ENCODE data around the gene FAM210A.
"Not testable (repeated sequence)": the region's sequence is repeated elsewhere in the genome, so short reads cannot be mapped to it uniquely, and the experiment has no call there.

The FAM210A gene

DNA sequence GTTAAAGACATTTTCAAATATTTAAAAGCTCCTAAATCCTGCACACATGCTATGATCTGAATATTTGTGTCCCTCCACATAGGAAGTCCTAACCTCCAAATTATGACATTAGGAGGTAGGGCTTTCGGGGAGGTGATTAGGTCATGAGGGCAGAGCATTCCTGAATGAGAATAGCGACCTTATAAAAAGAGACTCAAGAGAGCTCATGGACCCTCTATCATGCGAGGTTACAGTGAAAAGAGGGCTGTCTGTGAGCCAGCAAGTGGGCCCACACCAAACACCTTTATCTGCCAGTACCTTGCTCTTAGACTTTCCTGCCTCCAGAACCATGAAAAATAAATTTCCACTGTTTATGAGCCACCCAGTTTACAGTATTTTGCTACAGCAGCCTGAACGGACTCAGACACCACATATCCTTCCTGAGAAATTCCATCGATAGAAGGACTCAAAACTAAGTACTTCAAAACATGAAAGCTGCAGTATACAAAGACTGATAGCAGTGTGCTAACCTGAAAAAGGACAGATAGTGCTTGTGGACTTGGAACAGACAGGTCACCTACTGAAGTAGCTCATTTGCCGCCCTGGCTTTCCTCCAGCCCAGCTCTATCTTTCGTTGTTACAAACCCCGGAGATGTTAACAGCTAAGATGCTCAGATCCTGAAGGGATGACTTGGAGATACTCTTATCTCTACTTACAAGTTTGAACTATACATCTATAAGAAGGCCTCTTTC, 13.8 kb downstream of the FAM210A start:
- TF ChIP-seq, protein P1, sequence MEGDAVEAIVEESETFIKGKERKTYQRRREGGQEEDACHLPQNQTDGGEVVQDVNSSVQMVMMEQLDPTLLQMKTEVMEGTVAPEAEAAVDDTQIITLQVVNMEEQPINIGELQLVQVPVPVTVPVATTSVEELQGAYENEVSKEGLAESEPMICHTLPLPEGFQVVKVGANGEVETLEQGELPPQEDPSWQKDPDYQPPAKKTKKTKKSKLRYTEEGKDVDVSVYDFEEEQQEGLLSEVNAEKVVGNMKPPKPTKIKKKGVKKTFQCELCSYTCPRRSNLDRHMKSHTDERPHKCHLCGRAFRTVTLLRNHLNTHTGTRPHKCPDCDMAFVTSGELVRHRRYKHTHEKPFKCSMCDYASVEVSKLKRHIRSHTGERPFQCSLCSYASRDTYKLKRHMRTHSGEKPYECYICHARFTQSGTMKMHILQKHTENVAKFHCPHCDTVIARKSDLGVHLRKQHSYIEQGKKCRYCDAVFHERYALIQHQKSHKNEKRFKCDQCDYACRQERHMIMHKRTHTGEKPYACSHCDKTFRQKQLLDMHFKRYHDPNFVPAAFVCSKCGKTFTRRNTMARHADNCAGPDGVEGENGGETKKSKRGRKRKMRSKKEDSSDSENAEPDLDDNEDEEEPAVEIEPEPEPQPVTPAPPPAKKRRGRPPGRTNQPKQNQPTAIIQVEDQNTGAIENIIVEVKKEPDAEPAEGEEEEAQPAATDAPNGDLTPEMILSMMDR (conservative IDR thresholded peaks at IDR 0.05; ENCODE audit: control insufficient read depth, insufficient read depth, low read depth, low read length) = no peak
- no peak overlapping the region for H3K4me3 ChIP-seq (ENCODE audit: control insufficient read depth, low read depth, low read length)
- no peak for DNase-seq (ENCODE audit: low read depth)

DNA sequence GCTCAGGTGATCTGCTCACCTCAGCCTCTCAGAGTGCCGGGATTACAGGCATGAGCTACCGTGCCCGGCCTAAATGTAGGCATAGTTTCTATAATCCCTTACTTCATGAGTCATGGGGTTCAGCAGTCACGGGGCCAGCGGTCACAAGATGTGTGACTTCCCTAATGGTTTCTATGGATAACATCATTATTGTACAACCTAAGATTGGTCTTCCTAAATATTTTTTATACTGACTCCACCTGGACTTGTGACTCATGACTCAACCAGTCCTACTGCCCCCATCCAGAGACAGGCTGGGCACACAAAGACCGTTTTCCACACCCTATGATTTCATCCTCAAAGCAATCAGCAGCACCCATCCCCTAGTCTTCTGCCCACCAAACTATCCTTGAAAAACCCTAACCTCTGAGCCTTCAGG, 15.9 kb downstream of the FAM210A start:
- peak; percentile 47 for DNase-seq (ENCODE audit: low read depth)
- TF ChIP-seq, protein P1 (conservative IDR thresholded peaks at IDR 0.05; ENCODE audit: control insufficient read depth, insufficient read depth, low read depth, low read length) = no peak
- H3K4me3 ChIP-seq (ENCODE audit: control insufficient read depth, low read depth, low read length) = no peak overlapping the region

- TF ChIP-seq, protein P1 (conservative IDR thresholded peaks at IDR 0.05; ENCODE audit: control insufficient read depth, insufficient read depth, low read depth, low read length) = no peak
- peak; percentile 49 for DNase-seq (ENCODE audit: low read depth)
- no peak overlapping the region for H3K4me3 ChIP-seq (ENCODE audit: control insufficient read depth, low read depth, low read length)
Measured at GRCh38 chr18:13703899-13704298, 22.5 kb downstream of the FAM210A start.

DNA sequence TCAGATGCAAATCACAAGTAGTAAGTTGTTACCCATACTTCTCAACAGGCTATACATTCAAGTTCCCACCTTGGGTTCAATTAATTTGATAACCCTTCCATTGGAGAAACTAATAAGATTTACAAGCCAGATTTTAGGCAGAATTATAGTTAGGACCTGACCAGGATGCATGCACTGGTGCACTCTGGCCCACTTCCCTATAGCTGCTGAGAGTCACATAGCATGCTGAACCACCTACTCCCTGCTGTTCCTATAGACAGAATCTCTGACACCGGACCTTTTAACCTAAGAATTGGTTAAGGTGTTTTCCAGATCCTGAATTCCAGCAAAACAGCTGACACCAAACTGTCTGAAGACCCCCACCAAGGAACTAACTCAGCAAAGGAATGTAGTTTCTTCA, 26.2 kb downstream of the FAM210A start:
- DNase-seq (ENCODE audit: low read depth) = no peak
- TF ChIP-seq, protein P1 (conservative IDR thresholded peaks at IDR 0.05; ENCODE audit: control insufficient read depth, insufficient read depth, low read depth, low read length) = no peak
- H3K4me3 ChIP-seq (ENCODE audit: control insufficient read depth, low read depth, low read length) = no peak overlapping the region

GRCh38 chr18:13696961-13697360, 29.4 kb downstream of the FAM210A start:
- H3K4me3 ChIP-seq (ENCODE audit: control insufficient read depth, low read depth, low read length) = no peak overlapping the region
- DNase-seq (ENCODE audit: low read depth) = peak; percentile 31
- TF ChIP-seq, protein P1 (conservative IDR thresholded peaks at IDR 0.05; ENCODE audit: control insufficient read depth, insufficient read depth, low read depth, low read length) = no peak

DNA sequence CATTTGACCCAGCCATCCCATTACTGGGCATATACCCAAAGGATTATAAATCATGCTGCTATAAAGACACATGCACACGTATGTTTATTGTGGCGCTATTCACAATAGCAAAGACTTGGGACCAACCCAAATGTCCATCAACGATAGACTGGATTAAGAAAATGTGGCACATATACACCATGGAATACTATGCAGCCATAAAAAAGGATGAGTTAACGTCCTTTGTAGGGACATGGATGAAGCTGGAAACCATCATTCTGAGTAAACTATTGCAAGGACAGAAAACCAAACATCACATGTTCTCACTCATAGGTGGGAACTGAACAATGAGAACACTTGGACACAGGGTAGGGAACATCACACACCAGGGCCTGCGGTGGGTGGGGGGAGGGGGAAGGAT, 31.0 kb downstream of the FAM210A start:
- not testable (repeated sequence) for H3K4me3 ChIP-seq (ENCODE audit: control insufficient read depth, low read depth, low read length); DNase-seq (ENCODE audit: low read depth)

- not testable (repeated sequence) for DNase-seq (ENCODE audit: low read depth); H3K4me3 ChIP-seq (ENCODE audit: control insufficient read depth, low read depth, low read length)
Measured at GRCh38 chr18:13690060-13690459, 36.3 kb downstream of the FAM210A start.

Measured in fibroblast of mammary gland (primary cell).